Common myeloid progenitor, CD34-positive (primary cell): ENCODE results near the gene OST4.
"Not testable (repeated sequence)": the region's sequence is repeated elsewhere in the genome, so short reads cannot be mapped to it uniquely, and the experiment has no call there.

ENCODE experiments used
- CTCF ChIA-PET: fragments of 350-600 bp; sonication (Branson Sonifier 250); formaldehyde crosslinking; loops from one replicate; lab custom pipeline; 2021; ENCODE audit warnings: antibody characterized with exemption; lab: Charles Lee
- POLR2A ChIA-PET: fragments of 350-600 bp; sonication (Branson Sonifier 250); formaldehyde crosslinking; loops from one replicate; lab custom pipeline; 2021; ENCODE audit warnings: antibody characterized with exemption; lab: Charles Lee
- DNase-seq, 3 donors: peaks; one replicate each; pipeline versions ENCODE4 v3.0.0 to v3.0.0-alpha.2; 2013
- H3K27ac ChIP-seq, 2 experiments: 1 replicate in 1 of 2; 2 replicates in 1 of 2; pipeline ENCODE4 v1.7.0; 2013; ENCODE audit warnings: inconsistent platforms in 2 of 2, low read length in 2 of 2, mild to moderate bottlenecking in 2 of 2, low read depth in 1 of 2, moderate library complexity in 1 of 2; ENCODE audit not compliant: severe bottlenecking in 2 of 2, insufficient read depth in 1 of 2, poor library complexity in 1 of 2
- H3K27me3 ChIP-seq, 5 experiments: replicated peaks in 2 of 5; 1 replicate in 3 of 5; 2 replicates in 2 of 5; pipeline versions ENCODE4 v1.6.1 to v1.7.0; 2013; ENCODE audit warnings: low read length in 4 of 5, mild to moderate bottlenecking in 2 of 5, moderate library complexity in 2 of 5, inconsistent platforms in 1 of 5; ENCODE audit not compliant: insufficient read depth in 5 of 5, control insufficient read depth in 4 of 5
- H3K36me3 ChIP-seq, 4 experiments: 1 replicate in 2 of 4; 2 replicates in 2 of 4; pipeline versions ENCODE4 v1.6.1 to v1.7.0; 2013; ENCODE audit warnings: low read length in 3 of 4, control low read depth in 1 of 4, mild to moderate bottlenecking in 1 of 4; ENCODE audit not compliant: control insufficient read depth in 4 of 4, insufficient read depth in 4 of 4
- H3K4me1 ChIP-seq, 4 experiments: 1 replicate in 3 of 4; 2 replicates in 1 of 4; pipeline versions ENCODE4 v1.6.1 to v1.7.1; 2013; ENCODE audit warnings: low read length in 3 of 4, mild to moderate bottlenecking in 3 of 4, control low read depth in 1 of 4, inconsistent platforms in 1 of 4, moderate library complexity in 1 of 4; ENCODE audit not compliant: control insufficient read depth in 4 of 4, insufficient read depth in 4 of 4; ENCODE audit errors: control extremely low read depth in 1 of 4
- H3K4me3 ChIP-seq, 7 experiments: 1 replicate in 4 of 7; 2 replicates in 3 of 7; pipeline versions ENCODE4 v1.5.1 to v1.7.0; 2013; ENCODE audit warnings: mild to moderate bottlenecking in 7 of 7, low read length in 6 of 7, moderate library complexity in 6 of 7, inconsistent platforms in 2 of 7, low read depth in 2 of 7, control low read depth in 1 of 7; ENCODE audit not compliant: insufficient read depth in 4 of 7, control insufficient read depth in 1 of 7; ENCODE audit errors: extremely low read depth in 1 of 7
- H3K9me3 ChIP-seq, 5 experiments: 1 replicate in 4 of 5; 2 replicates in 1 of 5; pipeline versions ENCODE4 v1.6.1 to v1.7.1; 2013; ENCODE audit warnings: low read length in 4 of 5, mild to moderate bottlenecking in 2 of 5, inconsistent platforms in 1 of 5, low read depth in 1 of 5, moderate library complexity in 1 of 5; ENCODE audit not compliant: control insufficient read depth in 4 of 5, insufficient read depth in 2 of 5; ENCODE audit errors: control extremely low read depth in 1 of 5
- WGBS: methylation state at CpG from one replicate; pipeline ENCODE4 v1.1.5; 2013; ENCODE audit not compliant: insufficient coverage; 5-methylcytosine and 5-hydroxymethylcytosine counted together

The OST4 gene

GRCh38 chr2:27080140-27080469 is 8.7 kb upstream of the OST4 start:
- Histone ChIP-seq H3K4me3 (peak overlapping the region in 4 of 7 experiments; percentile 28 to 78 (median 65)), H3K9me3 (no peaks in the 10 kb centered on the region), H3K4me1 (peaks cover 5 to 89% (median 65%) of the 10 kb centered on the region in 4 experiments), H3K27ac (peak overlapping the region in 1 of 2 experiments; percentile 23), H3K36me3 (peaks cover 0 to 10% (median 3%) of the 10 kb centered on the region in 4 experiments), H3K27me3 (no peaks in the 10 kb centered on the region)
- 93% methylated on average over 7 of the region's 7 CpGs for WGBS
- no peak for DNase-seq
- CTCF ChIA-PET: interaction anchor here (1.2 to 28.0 kb wide), 3 partner anchors 8 to 26 kb away, joined by 4 to 381 read pairs (median 28); partner anchors contain the start of genes AGBL5 and OST4
- POLR2A ChIA-PET: interaction anchor here (1.7 kb wide), 1 partner anchor 8 kb away, joined by 12 read pairs; the partner anchor contains the start of gene OST4

- 63% methylated on average over 7 of the region's 14 CpGs for WGBS
- H3K36me3 ChIP-seq: peaks cover 0 to 6% (median 3%) of the 10 kb centered on the region in 4 experiments
- ChIA-PET POLR2A (interaction anchor here (1.7 kb wide), 1 partner anchor 8 kb away, joined by 12 read pairs; the partner anchor contains the start of gene OST4), CTCF (interaction anchor here (1.2 to 28.0 kb wide), 3 partner anchors 7 to 26 kb away, joined by 4 to 381 read pairs (median 28); partner anchors contain the start of genes AGBL5 and OST4)
- no peaks in the 10 kb centered on the region for H3K27me3 ChIP-seq
- peak overlapping the region in 5 of 7 experiments; percentile 19 to 78 (median 66) for H3K4me3 ChIP-seq
- peaks cover 11 to 93% (median 70%) of the 10 kb centered on the region in 4 experiments for H3K4me1 ChIP-seq
- no peaks in the 10 kb centered on the region for H3K9me3 ChIP-seq
- H3K27ac ChIP-seq: peak overlapping the region in 1 of 2 experiments; percentile 34
- DNase-seq: peak in 2 of 3 donors; percentile 17 to 24
Measured at GRCh38 chr2:27079233-27080139, 8.0 kb upstream of the OST4 start.

- peak within 1 kb of the TSS in 6 of 7 experiments; percentile 39 to 78 (median 65) for H3K4me3 ChIP-seq
- peaks cover 0 to 6% (median 2%) of the 10 kb centered on the region in 4 experiments for H3K36me3 ChIP-seq
- WGBS: 24% methylated on average over 31 of the region's 41 CpGs
- DNase-seq: peak in 2 of 3 donors; percentile 11 to 17
- H3K4me1 ChIP-seq: peaks cover 11 to 93% (median 77%) of the 10 kb centered on the region in 4 experiments
- POLR2A ChIA-PET: no interaction called here
- CTCF ChIA-PET: interaction anchor here (0.9 to 28.0 kb wide), 3 partner anchors 10 to 294 kb away, joined by 3 to 381 read pairs (median 4); partner anchors contain the start of gene AGBL5
- no peaks in the 10 kb centered on the region for H3K27me3 ChIP-seq
- no peaks in the 10 kb centered on the region for H3K9me3 ChIP-seq
- H3K27ac ChIP-seq: peak within 1 kb of the TSS in 1 of 2 experiments; percentile 34
Measured at GRCh38 chr2:27078267-27079194, 7.1 kb upstream of the OST4 start, which contains the start of gene EMILIN1. Gene EMILIN1 (plus strand): TSS chr2:27078615. CDS start chr2:27079066, 451 bp downstream.

GRCh38 chr2:27077231-27077630 is 5.8 kb upstream of the OST4 start:
- Histone ChIP-seq H3K27ac (no peak overlapping the region), H3K4me3 (no peak overlapping the region), H3K4me1 (peaks cover 11 to 91% (median 77%) of the 10 kb centered on the region in 4 experiments), H3K36me3 (peaks cover 0 to 2% (median under 1%) of the 10 kb centered on the region in 4 experiments), H3K9me3 (no peaks in the 10 kb centered on the region), H3K27me3 (no peaks in the 10 kb centered on the region)
- 77% methylated on average over 7 of the region's 7 CpGs for WGBS
- ChIA-PET POLR2A (no interaction called here), CTCF (interaction anchor here (0.8 to 28.0 kb wide), 5 partner anchors 8 to 295 kb away, joined by 3 to 381 read pairs (median 5); partner anchors contain the start of gene AGBL5)
- no peak for DNase-seq

GRCh38 chr2:27076323-27076722 is 4.9 kb upstream of the OST4 start:
- peaks cover 9 to 86% (median 73%) of the 10 kb centered on the region in 4 experiments for H3K4me1 ChIP-seq
- POLR2A ChIA-PET: no interaction called here

GRCh38 chr2:27075566-27075871 is 4.1 kb upstream of the OST4 start:
- DNase-seq, H3K9me3 ChIP-seq, POLR2A ChIA-PET, H3K36me3 ChIP-seq, H3K27me3 ChIP-seq, H3K27ac ChIP-seq: not testable (repeated sequence)
- 59% methylated on average over 6 of the region's 6 CpGs for WGBS
- Histone ChIP-seq H3K4me3 (peak overlapping the region in 4 of 7 experiments; percentile 22 to 45 (median 34)), H3K4me1 (peaks cover 13 to 87% (median 72%) of the 10 kb centered on the region in 4 experiments)
- CTCF ChIA-PET: interaction anchor here (1.6 to 28.0 kb wide), 3 partner anchors 10 to 22 kb away, joined by 4 to 381 read pairs (median 50); partner anchors contain the start of genes AGBL5 and KHK

More at GRCh38 chr2:27076323-27076722, 4.9 kb upstream of the OST4 start:
- H3K9me3 ChIP-seq: no peaks in the 10 kb centered on the region
- no peaks in the 10 kb centered on the region for H3K36me3 ChIP-seq
- 100% methylated on average over 4 of the region's 4 CpGs for WGBS
- CTCF ChIA-PET: interaction anchor here (0.8 to 28.0 kb wide), 4 partner anchors 9 to 23 kb away, joined by 3 to 381 read pairs (median 5); partner anchors contain the start of gene AGBL5
- no peaks in the 10 kb centered on the region for H3K27me3 ChIP-seq
- peak in 2 of 3 donors; percentile 37 to 39 for DNase-seq
- no peak overlapping the region for H3K4me3 ChIP-seq
- H3K27ac ChIP-seq: no peak overlapping the region
